ENCODE measurements around the gene GGA1.

GGA1 gene

DNA sequence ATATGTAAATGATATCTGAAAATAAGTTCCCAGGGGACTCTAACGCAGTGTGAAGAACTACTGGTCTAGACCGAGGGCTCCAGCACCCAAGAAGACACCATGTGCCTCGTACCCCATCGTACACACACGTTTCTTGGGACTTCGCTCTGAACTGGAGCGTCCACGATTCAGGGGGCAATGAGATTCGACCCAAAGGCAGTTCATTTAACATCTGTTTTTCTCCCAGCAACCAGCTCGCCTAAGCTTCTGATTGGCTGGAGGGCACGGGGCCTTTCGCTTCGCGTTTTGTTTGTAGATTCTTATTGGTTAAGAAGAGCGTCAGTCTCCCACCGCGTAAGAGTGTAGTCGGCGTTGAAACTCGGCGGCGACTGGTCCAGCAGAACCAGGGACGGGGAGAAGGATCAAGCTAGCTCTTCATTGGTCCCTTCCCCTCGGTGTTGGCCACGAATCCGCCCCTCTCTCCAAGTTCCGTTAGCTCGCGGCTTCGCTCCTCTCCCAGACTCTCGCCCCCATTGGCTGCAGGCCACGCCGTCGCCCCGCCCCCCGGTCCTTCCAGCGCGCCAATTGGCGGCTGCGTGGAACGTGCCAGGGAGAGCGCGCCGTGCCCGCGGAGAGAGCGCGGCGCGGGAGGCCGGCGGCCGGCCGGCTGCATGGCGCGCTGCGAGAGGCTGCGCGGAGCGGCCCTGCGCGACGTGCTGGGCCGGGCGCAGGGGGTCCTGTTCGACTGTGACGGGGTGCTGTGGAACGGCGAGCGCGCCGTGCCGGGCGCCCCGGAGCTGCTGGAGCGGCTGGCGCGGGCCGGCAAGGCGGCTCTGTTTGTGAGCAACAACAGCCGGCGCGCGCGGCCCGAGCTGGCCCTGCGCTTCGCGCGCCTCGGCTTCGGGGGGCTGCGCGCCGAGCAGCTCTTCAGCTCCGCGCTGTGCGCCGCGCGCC is 49.8 kb downstream of the GGA1 start, which contains the start of gene PDXP:
TSS of gene PDXP (plus strand) at position 591 of the 933 bp plus-strand sequence. CDS start at position 651, 60 bp downstream.
- peaks cover 39% of the 10 kb centered on the region for H4K20me1 ChIP-seq (ENCODE audit: insufficient read depth, low read length)
- ATAC-seq (ENCODE audit: insufficient read depth, low read depth) (peak; percentile 98), DNase-seq (peak; percentile 99)
- H3K27ac ChIP-seq (ENCODE audit: low read length), result peak within 1 kb of the TSS; percentile 93
- peaks cover 33% of the 10 kb centered on the region for H3K36me3 ChIP-seq (ENCODE audit: insufficient read depth, low read length)
- H3K79me2 ChIP-seq (ENCODE audit: insufficient read depth, low read length), result peaks cover 53% of the 10 kb centered on the region
- H3K9me3 ChIP-seq (ENCODE audit: insufficient read depth, low read length, severe bottlenecking), result no peaks in the 10 kb centered on the region
- peak within 1 kb of the TSS; percentile 92 for H3K9ac ChIP-seq (ENCODE audit: low read depth, low read length)
- peaks cover 43% of the 10 kb centered on the region for H3K4me1 ChIP-seq (ENCODE audit: insufficient read depth, low read length)
- H2AFZ ChIP-seq (ENCODE audit: low read depth, low read length), result peak within 1 kb of the TSS; percentile 95
- peak within 1 kb of the TSS; percentile 57 to 99 for H3K4me3 ChIP-seq (ENCODE audit: low read depth in 1 of 2, low read length in 2 of 2)
- peak within 1 kb of the TSS; percentile 97 for H3K4me2 ChIP-seq (ENCODE audit: insufficient read depth, low read length)
- TF ChIP-seq EZH2 (IDR thresholded peaks at IDR 0.05; ENCODE audit: borderline replicate concordance, low read depth, low read length, severe bottlenecking), result no peak
- TF ChIP-seq, protein P1, sequence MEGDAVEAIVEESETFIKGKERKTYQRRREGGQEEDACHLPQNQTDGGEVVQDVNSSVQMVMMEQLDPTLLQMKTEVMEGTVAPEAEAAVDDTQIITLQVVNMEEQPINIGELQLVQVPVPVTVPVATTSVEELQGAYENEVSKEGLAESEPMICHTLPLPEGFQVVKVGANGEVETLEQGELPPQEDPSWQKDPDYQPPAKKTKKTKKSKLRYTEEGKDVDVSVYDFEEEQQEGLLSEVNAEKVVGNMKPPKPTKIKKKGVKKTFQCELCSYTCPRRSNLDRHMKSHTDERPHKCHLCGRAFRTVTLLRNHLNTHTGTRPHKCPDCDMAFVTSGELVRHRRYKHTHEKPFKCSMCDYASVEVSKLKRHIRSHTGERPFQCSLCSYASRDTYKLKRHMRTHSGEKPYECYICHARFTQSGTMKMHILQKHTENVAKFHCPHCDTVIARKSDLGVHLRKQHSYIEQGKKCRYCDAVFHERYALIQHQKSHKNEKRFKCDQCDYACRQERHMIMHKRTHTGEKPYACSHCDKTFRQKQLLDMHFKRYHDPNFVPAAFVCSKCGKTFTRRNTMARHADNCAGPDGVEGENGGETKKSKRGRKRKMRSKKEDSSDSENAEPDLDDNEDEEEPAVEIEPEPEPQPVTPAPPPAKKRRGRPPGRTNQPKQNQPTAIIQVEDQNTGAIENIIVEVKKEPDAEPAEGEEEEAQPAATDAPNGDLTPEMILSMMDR (IDR thresholded peaks at IDR 0.05; ENCODE audit: borderline replicate concordance, extremely low read depth, low read length, poor library complexity, severe bottlenecking), result no peak
- no peaks in the 10 kb centered on the region for H3K27me3 ChIP-seq (ENCODE audit: insufficient read depth, low read length, poor library complexity)

GRCh38 chr22:37659066-37659896 is 50.6 kb downstream of the GGA1 start:
- no peaks in the 10 kb centered on the region for H3K9me3 ChIP-seq (ENCODE audit: insufficient read depth, low read length, severe bottlenecking)
- peak overlapping the region; percentile 88 for H3K27ac ChIP-seq (ENCODE audit: low read length)
- peak overlapping the region; percentile 97 for H3K4me2 ChIP-seq (ENCODE audit: insufficient read depth, low read length)
- H3K79me2 ChIP-seq (ENCODE audit: insufficient read depth, low read length), result peaks cover 62% of the 10 kb centered on the region
- H3K4me3 ChIP-seq (ENCODE audit: low read depth in 1 of 2, low read length in 2 of 2), result peak overlapping the region; percentile 57 to 99
- ATAC-seq (ENCODE audit: insufficient read depth, low read depth), result no peak
- H4K20me1 ChIP-seq (ENCODE audit: insufficient read depth, low read length), result peaks cover 43% of the 10 kb centered on the region
- TF ChIP-seq, protein P1 (IDR thresholded peaks at IDR 0.05; ENCODE audit: borderline replicate concordance, extremely low read depth, low read length, poor library complexity, severe bottlenecking), result no peak
- TF ChIP-seq EZH2 (IDR thresholded peaks at IDR 0.05; ENCODE audit: borderline replicate concordance, low read depth, low read length, severe bottlenecking), result no peak
- H3K4me1 ChIP-seq (ENCODE audit: insufficient read depth, low read length), result peaks cover 45% of the 10 kb centered on the region
- H3K27me3 ChIP-seq (ENCODE audit: insufficient read depth, low read length, poor library complexity), result no peaks in the 10 kb centered on the region
- peak overlapping the region; percentile 92 for H3K9ac ChIP-seq (ENCODE audit: low read depth, low read length)
- H3K36me3 ChIP-seq (ENCODE audit: insufficient read depth, low read length), result peaks cover 37% of the 10 kb centered on the region
- H2AFZ ChIP-seq (ENCODE audit: low read depth, low read length), result peak overlapping the region; percentile 77
- peak; percentile 60 for DNase-seq

- no peak for DNase-seq
- peak overlapping the region; percentile 92 for H3K9ac ChIP-seq (ENCODE audit: low read depth, low read length)
- peak overlapping the region; percentile 97 for H3K4me2 ChIP-seq (ENCODE audit: insufficient read depth, low read length)
- no peak for ATAC-seq (ENCODE audit: insufficient read depth, low read depth)
- peak overlapping the region; percentile 57 to 99; a peak in 3 of 4 replicates for H3K4me3 ChIP-seq (ENCODE audit: low read depth in 1 of 2, low read length in 2 of 2)
- H3K27me3 ChIP-seq (ENCODE audit: insufficient read depth, low read length, poor library complexity), result no peaks in the 10 kb centered on the region
- H2AFZ ChIP-seq (ENCODE audit: low read depth, low read length), result no peak overlapping the region
- peaks cover 45% of the 10 kb centered on the region for H3K36me3 ChIP-seq (ENCODE audit: insufficient read depth, low read length)
- no peaks in the 10 kb centered on the region for H3K9me3 ChIP-seq (ENCODE audit: insufficient read depth, low read length, severe bottlenecking)
- peaks cover 51% of the 10 kb centered on the region for H4K20me1 ChIP-seq (ENCODE audit: insufficient read depth, low read length)
- H3K27ac ChIP-seq (ENCODE audit: low read length), result peak overlapping the region; percentile 88
- TF ChIP-seq EZH2 (IDR thresholded peaks at IDR 0.05; ENCODE audit: borderline replicate concordance, low read depth, low read length, severe bottlenecking), result no peak
- TF ChIP-seq, protein P1 (IDR thresholded peaks at IDR 0.05; ENCODE audit: borderline replicate concordance, extremely low read depth, low read length, poor library complexity, severe bottlenecking), result no peak
- H3K4me1 ChIP-seq (ENCODE audit: insufficient read depth, low read length), result peaks cover 45% of the 10 kb centered on the region
- peaks cover 70% of the 10 kb centered on the region for H3K79me2 ChIP-seq (ENCODE audit: insufficient read depth, low read length)
Measured at GRCh38 chr22:37659897-37660708, 51.5 kb downstream of the GGA1 start.

Measured in DND-41 (cell line).